ENCODE data around the gene USF1.
"Not testable (repeated sequence)": the region's sequence is repeated elsewhere in the genome, so short reads cannot be mapped to it uniquely, and the experiment has no call there.

Gene USF1

DNA sequence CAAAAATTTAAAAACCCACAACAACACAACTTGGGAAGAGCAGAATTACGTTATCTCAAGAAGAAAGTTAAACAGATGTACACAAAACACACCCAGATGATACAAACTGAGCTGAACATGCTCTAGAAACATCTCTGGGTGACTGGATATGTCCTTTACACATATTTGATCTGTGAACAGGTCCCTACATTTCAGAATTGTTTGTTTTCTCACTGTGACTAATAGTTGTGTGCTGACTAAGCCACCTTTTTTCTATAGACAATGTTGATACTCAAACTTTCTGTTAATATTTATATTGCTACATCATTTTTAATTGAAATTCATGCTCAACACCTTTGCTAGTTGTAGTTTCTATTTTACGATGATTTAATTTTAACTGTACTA is 23.8 kb downstream of the USF1 start:
- Histone ChIP-seq H3K79me1 (ENCODE audit: low read length) (peaks cover 5% of the 10 kb centered on the region), H2BK5ac (ENCODE audit: low read length) (no peak overlapping the region), H2BK120ac (ENCODE audit: low read depth, low read length) (no peak overlapping the region), H2BK15ac (replicated peaks; ENCODE audit: low read depth) (no peak overlapping the region), H4K8ac (ENCODE audit: low read depth, low read length) (no peak overlapping the region), H3K4ac (ENCODE audit: low read depth, low read length) (peak overlapping the region; percentile 5), H3K4me1 (ENCODE audit: control insufficient read depth, low read depth, low read length) (peaks cover 11% of the 10 kb centered on the region), H3K79me2 (ENCODE audit: control insufficient read depth, insufficient read depth, low read length) (peaks cover 36% of the 10 kb centered on the region), H3K56ac (ENCODE audit: low read length) (peak overlapping the region; percentile 91), H2AK5ac (ENCODE audit: low read length) (no peak overlapping the region), H3K27me3 (ENCODE audit: insufficient read depth, low read length, poor library complexity) (no peaks in the 10 kb centered on the region), H3K4me2 (ENCODE audit: low read length) (peak overlapping the region; percentile 85), H3K23ac (ENCODE audit: low read length) (no peak overlapping the region), H3K18ac (ENCODE audit: low read length) (no peak overlapping the region), H3K36me3 (ENCODE audit: control insufficient read depth, insufficient read depth, low read length) (no peaks in the 10 kb centered on the region), H3K4me3 (ENCODE audit: low read length) (no peak overlapping the region), H3K9ac (ENCODE audit: low read length) (no peak overlapping the region), H3K27ac (ENCODE audit: low read depth, low read length) (no peak overlapping the region), H4K5ac (ENCODE audit: low read length) (no peak overlapping the region)
- WGBS (ENCODE audit: extremely low coverage, insufficient coverage, low lambda C conversion rate): no CpG with 5 or more reads among the region's 2 CpGs
- DNase-seq: no peak

DNA sequence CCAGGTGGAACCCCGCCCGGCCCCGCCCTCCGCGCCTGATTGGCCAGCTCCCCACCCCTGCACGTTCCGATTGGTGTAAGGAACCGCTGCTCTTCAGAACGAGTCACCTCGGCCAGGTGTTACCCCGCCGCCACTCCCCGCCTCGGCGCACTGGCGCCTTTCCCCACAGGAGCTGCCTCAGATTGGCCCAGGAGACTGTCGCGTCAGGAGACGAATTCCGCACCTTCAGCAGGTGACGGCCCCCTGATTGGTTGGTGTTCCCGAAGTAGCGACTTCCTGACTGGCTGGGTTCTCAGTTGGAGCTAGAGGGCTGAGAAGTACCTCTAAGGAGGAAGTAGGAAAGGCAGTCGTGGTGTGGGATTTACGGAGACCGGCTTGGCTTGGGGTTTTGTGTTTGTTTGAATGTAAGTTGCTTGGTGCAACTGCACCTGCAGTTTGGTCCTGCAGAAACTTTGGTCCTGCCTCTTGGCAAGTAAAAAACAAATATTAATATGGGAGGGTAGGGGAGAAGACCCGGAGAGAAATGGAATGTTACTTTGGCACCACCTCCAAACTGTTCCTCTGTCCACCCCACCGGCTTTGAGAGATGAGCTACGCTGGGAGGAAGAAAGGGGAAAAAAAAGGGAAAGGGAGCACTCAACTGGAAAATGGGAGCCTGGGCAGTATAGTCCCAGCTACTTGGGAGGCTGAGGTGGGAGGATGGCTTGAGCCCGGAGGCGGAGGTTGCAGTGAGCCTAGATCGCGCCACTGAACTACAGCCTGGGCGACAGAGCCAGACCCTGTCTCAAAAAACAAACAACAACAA is 24.4 kb downstream of the USF1 start:
- peak overlapping the region; percentile 5 for H3K4ac ChIP-seq (ENCODE audit: low read depth, low read length)
- no peak overlapping the region for H4K5ac ChIP-seq (ENCODE audit: low read length)
- no peak overlapping the region for H2BK15ac ChIP-seq (replicated peaks; ENCODE audit: low read depth)
- no peaks in the 10 kb centered on the region for H3K27me3 ChIP-seq (ENCODE audit: insufficient read depth, low read length, poor library complexity)
- H3K79me1 ChIP-seq (ENCODE audit: low read length): peaks cover 5% of the 10 kb centered on the region
- H3K18ac ChIP-seq (ENCODE audit: low read length): no peak overlapping the region
- H3K79me2 ChIP-seq (ENCODE audit: control insufficient read depth, insufficient read depth, low read length): peaks cover 39% of the 10 kb centered on the region
- no peak overlapping the region for H2BK120ac ChIP-seq (ENCODE audit: low read depth, low read length)
- peak overlapping the region; percentile 41 for H3K27ac ChIP-seq (ENCODE audit: low read depth, low read length)
- H2BK5ac ChIP-seq (ENCODE audit: low read length): no peak overlapping the region
- WGBS (ENCODE audit: extremely low coverage, insufficient coverage, low lambda C conversion rate): no CpG with 5 or more reads among the region's 34 CpGs
- peak overlapping the region; percentile 73 for H3K4me3 ChIP-seq (ENCODE audit: low read length)
- no peak overlapping the region for H2AK5ac ChIP-seq (ENCODE audit: low read length)
- H3K36me3 ChIP-seq (ENCODE audit: control insufficient read depth, insufficient read depth, low read length): no peaks in the 10 kb centered on the region
- H3K23ac ChIP-seq (ENCODE audit: low read length): no peak overlapping the region
- peaks cover 11% of the 10 kb centered on the region for H3K4me1 ChIP-seq (ENCODE audit: control insufficient read depth, low read depth, low read length)
- H3K4me2 ChIP-seq (ENCODE audit: low read length): peak overlapping the region; percentile 85
- no peak overlapping the region for H4K8ac ChIP-seq (ENCODE audit: low read depth, low read length)
- peak; percentile 100 for DNase-seq
- H3K56ac ChIP-seq (ENCODE audit: low read length): peak overlapping the region; percentile 97
- H3K9ac ChIP-seq (ENCODE audit: low read length): peak overlapping the region; percentile 88

DNA sequence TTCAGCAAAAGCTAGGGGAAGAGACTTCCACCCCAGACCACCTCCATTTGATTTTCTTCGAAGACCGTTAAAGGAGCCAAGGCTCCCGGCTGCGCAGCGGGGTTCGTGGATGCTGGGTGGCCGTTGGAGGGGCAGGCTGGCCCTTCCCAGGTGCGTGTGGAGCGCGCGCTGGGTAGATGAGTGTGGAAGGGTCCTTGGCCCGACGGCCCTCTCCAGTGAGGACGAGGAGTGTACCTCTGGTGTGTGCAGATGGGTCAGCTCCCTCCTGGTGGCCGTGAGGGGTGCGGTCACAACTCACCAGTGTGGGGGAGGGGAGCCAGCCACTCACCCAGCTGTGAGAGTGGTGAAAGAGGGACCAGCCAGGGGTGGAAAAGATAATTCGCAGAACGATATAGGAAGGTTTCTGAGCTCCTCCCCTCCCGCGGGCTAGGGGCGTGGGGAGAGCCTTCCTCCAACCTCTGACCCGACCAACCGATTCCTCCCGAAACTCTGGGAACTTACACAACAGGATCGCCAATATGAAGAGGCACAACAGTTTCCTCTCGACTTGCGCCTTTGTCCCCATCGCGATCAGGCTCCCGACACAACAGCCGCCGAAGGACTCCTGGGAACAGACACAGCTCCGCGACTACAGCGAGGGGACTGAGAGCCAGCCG is 25.1 kb downstream of the USF1 start, which contains the start of gene F11R:
Gene F11R, minus strand, starts transcription at position 644 of the 656 bp plus-strand sequence. Its CDS starts 79 bp downstream, at position 565.
- Histone ChIP-seq H3K79me2 (ENCODE audit: control insufficient read depth, insufficient read depth, low read length) (peaks cover 43% of the 10 kb centered on the region), H3K4me1 (ENCODE audit: control insufficient read depth, low read depth, low read length) (peaks cover 11% of the 10 kb centered on the region), H4K8ac (ENCODE audit: low read depth, low read length) (no peak within 1 kb of the TSS), H3K27me3 (ENCODE audit: insufficient read depth, low read length, poor library complexity) (no peaks in the 10 kb centered on the region), H3K36me3 (ENCODE audit: control insufficient read depth, insufficient read depth, low read length) (no peaks in the 10 kb centered on the region), H3K9ac (ENCODE audit: low read length) (peak within 1 kb of the TSS; percentile 97), H3K18ac (ENCODE audit: low read length) (peak within 1 kb of the TSS; percentile 9), H2BK120ac (ENCODE audit: low read depth, low read length) (no peak within 1 kb of the TSS), H4K5ac (ENCODE audit: low read length) (no peak within 1 kb of the TSS), H3K4me2 (ENCODE audit: low read length) (peak within 1 kb of the TSS; percentile 96), H3K4me3 (ENCODE audit: low read length) (peak within 1 kb of the TSS; percentile 81), H3K4ac (ENCODE audit: low read depth, low read length) (peak within 1 kb of the TSS; percentile 39), H2BK15ac (replicated peaks; ENCODE audit: low read depth) (no peak within 1 kb of the TSS), H3K27ac (ENCODE audit: low read depth, low read length) (peak within 1 kb of the TSS; percentile 89), H3K56ac (ENCODE audit: low read length) (peak within 1 kb of the TSS; percentile 97), H3K23ac (ENCODE audit: low read length) (peak within 1 kb of the TSS; percentile 92), H3K79me1 (ENCODE audit: low read length) (peaks cover 5% of the 10 kb centered on the region), H2AK5ac (ENCODE audit: low read length) (peak within 1 kb of the TSS; percentile 81), H2BK5ac (ENCODE audit: low read length) (peak within 1 kb of the TSS; percentile 92)
- peak; percentile 92 for DNase-seq
- no CpG with 5 or more reads among the region's 36 CpGs for WGBS (ENCODE audit: extremely low coverage, insufficient coverage, low lambda C conversion rate)

DNA sequence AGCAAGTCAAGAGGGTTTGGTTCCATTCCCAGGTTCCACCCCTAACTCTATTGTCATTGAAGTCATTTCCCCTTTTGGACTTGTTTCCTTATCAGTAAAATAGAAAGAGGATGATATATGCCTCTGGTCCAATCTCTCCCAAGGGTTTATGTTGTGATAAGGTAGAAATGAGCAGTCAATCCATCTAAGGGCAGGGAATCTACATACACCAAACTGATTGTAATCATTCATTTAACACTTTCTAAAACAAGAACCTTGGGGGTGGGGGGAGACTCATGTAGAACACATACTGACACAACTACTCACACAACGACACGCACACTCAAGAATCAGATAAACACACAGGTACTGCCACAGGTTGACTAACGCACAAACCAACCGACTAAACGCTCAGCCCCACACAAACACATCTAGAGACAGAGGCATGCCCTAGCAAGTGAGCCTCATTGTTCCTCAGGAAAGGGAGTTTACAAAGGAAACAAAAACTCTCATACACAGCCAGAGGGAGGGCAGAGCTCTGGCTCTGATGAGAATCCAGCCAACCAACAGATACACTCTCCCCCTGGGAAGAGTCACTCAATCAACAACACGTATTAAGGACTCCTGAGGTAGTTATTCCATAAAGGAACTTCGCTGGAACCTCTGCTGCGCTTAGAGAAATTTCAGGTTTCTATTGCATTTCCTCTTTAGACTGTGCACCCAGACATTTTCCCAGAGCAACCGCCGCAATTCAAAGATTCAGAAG is 25.9 kb downstream of the USF1 start:
- Histone ChIP-seq H3K4me1 (ENCODE audit: control insufficient read depth, low read depth, low read length) (peaks cover 11% of the 10 kb centered on the region), H3K23ac (ENCODE audit: low read length) (peak overlapping the region; percentile 92), H2BK5ac (ENCODE audit: low read length) (peak overlapping the region; percentile 61), H3K18ac (ENCODE audit: low read length) (peak overlapping the region; percentile 9), H3K27ac (ENCODE audit: low read depth, low read length) (peak overlapping the region; percentile 89), H2BK15ac (replicated peaks; ENCODE audit: low read depth) (no peak overlapping the region), H3K4me2 (ENCODE audit: low read length) (peak overlapping the region; percentile 96), H4K5ac (ENCODE audit: low read length) (no peak overlapping the region), H3K56ac (ENCODE audit: low read length) (peak overlapping the region; percentile 97), H2BK120ac (ENCODE audit: low read depth, low read length) (no peak overlapping the region), H3K9ac (ENCODE audit: low read length) (peak overlapping the region; percentile 97), H3K27me3 (ENCODE audit: insufficient read depth, low read length, poor library complexity) (no peaks in the 10 kb centered on the region), H3K4ac (ENCODE audit: low read depth, low read length) (peak overlapping the region; percentile 39), H3K79me1 (ENCODE audit: low read length) (peaks cover 5% of the 10 kb centered on the region), H3K79me2 (ENCODE audit: control insufficient read depth, insufficient read depth, low read length) (peaks cover 46% of the 10 kb centered on the region), H4K8ac (ENCODE audit: low read depth, low read length) (no peak overlapping the region), H2AK5ac (ENCODE audit: low read length) (peak overlapping the region; percentile 57), H3K36me3 (ENCODE audit: control insufficient read depth, insufficient read depth, low read length) (no peaks in the 10 kb centered on the region), H3K4me3 (ENCODE audit: low read length) (peak overlapping the region; percentile 81)
- no CpG with 5 or more reads among the region's 10 CpGs for WGBS (ENCODE audit: extremely low coverage, insufficient coverage, low lambda C conversion rate)
- DNase-seq: peak; percentile 71

DNA sequence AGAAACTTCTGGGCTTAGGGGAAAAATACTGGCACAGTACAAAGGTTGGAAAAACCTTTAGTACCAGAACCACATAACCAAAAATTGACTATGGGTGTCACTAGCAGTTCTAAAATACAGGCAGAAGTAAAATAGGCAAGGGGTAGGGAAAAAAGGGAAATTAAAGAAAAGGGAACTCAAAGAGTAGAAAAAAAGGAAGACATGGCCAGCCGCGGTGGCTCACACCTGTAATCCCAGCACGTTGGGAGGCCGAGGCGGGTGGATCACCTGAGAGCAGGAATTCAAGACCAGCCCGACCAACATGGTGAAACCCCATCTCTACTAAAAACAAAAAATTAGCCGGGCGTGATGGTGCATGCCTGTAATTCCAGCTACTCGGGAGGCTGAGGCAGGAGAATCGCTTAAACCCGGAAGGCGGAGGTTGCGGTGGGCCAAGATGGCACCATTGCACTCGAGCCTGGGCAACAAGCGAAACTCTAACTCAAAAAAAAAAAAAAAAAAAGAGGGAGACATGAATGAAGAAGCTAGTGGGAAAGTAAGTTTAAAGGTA is 26.6 kb downstream of the USF1 start:
- peak overlapping the region; percentile 96 for H3K4me2 ChIP-seq (ENCODE audit: low read length)
- H3K9ac ChIP-seq (ENCODE audit: low read length): peak overlapping the region; percentile 7
- H3K79me1 ChIP-seq (ENCODE audit: low read length); H3K18ac ChIP-seq (ENCODE audit: low read length); H4K5ac ChIP-seq (ENCODE audit: low read length); H3K23ac ChIP-seq (ENCODE audit: low read length); H2BK15ac ChIP-seq (replicated peaks; ENCODE audit: low read depth); H4K8ac ChIP-seq (ENCODE audit: low read depth, low read length); H2AK5ac ChIP-seq (ENCODE audit: low read length); H3K36me3 ChIP-seq (ENCODE audit: control insufficient read depth, insufficient read depth, low read length); H3K4me3 ChIP-seq (ENCODE audit: low read length); H3K4ac ChIP-seq (ENCODE audit: low read depth, low read length); H2BK120ac ChIP-seq (ENCODE audit: low read depth, low read length); H3K27ac ChIP-seq (ENCODE audit: low read depth, low read length); H3K27me3 ChIP-seq (ENCODE audit: insufficient read depth, low read length, poor library complexity); H2BK5ac ChIP-seq (ENCODE audit: low read length); DNase-seq; H3K56ac ChIP-seq (ENCODE audit: low read length): not testable (repeated sequence)
- peaks cover 13% of the 10 kb centered on the region for H3K4me1 ChIP-seq (ENCODE audit: control insufficient read depth, low read depth, low read length)
- no CpG with 5 or more reads among the region's 15 CpGs for WGBS (ENCODE audit: extremely low coverage, insufficient coverage, low lambda C conversion rate)
- peaks cover 50% of the 10 kb centered on the region for H3K79me2 ChIP-seq (ENCODE audit: control insufficient read depth, insufficient read depth, low read length)
